H1 (cell line): ENCODE results near the gene UBA5. TPM values are rescaled to one million over a fixed set of nuclear protein-coding genes. Genes with fewer than 3 reads are reported as not detected.
A peak's percentile ranks its signal among the peaks of the same experiment; 100 is the strongest.

Source experiments
- CTCF ChIA-PET: fragments of 300-600 bp; sonication (Branson Sonifier 250); formaldehyde crosslinking; loops from one replicate; lab custom pipeline; 2021; ENCODE audit not compliant: partially characterized antibody; lab: Charles Lee
- POLR2A ChIA-PET: fragments of 300-600 bp; sonication (Branson Sonifier 250); formaldehyde crosslinking; loops from one replicate; lab custom pipeline; 2021; ENCODE audit warnings: inconsistent platforms; ENCODE audit not compliant: partially characterized antibody; lab: Charles Lee
- DNase-seq, 2 experiments: peaks; one replicate each; pipeline versions ENCODE4 v3.0.0 to v3.0.0-alpha.2; 2010 to 2022; ENCODE audit warnings: low spot score in 2 of 2, low read depth in 1 of 2, mixed read lengths in 1 of 2
- FAIRE-seq: peaks from 2 replicates; lab custom pipeline; 2011; peaks lifted over from hg19 to GRCh38; lab: Jason Lieb, UNC
- H2AFZ ChIP-seq: 2 replicates; pipeline ENCODE4 v1.8.1; 2012; ENCODE audit warnings: low read length, inconsistent platforms
- H2AK5ac ChIP-seq: 2 replicates; pipeline ENCODE4 v1.6.1; 2013; ENCODE audit warnings: low read depth, low read length
- H2BK120ac ChIP-seq: replicated peaks from 2 replicates; pipeline ENCODE3; 2013; ENCODE audit warnings: low read depth, low read length, inconsistent platforms
- H2BK12ac ChIP-seq: 2 replicates; pipeline ENCODE4 v1.6.1; 2013; ENCODE audit warnings: low read depth, low read length
- H2BK15ac ChIP-seq: 2 replicates; pipeline ENCODE4 v1.6.1; 2013; ENCODE audit warnings: low read length
- H2BK20ac ChIP-seq: 2 replicates; pipeline ENCODE4 v1.6.1; 2013; ENCODE audit warnings: low read length
- H2BK5ac ChIP-seq: 2 replicates; pipeline ENCODE4 v1.6.1; 2013; ENCODE audit warnings: low read depth, low read length
- H3K14ac ChIP-seq: 2 replicates; pipeline ENCODE4 v1.6.1; 2013; ENCODE audit warnings: inconsistent platforms; ENCODE audit not compliant: insufficient read length
- H3K18ac ChIP-seq: 2 replicates; pipeline ENCODE4 v1.6.1; 2013; ENCODE audit warnings: low read length; ENCODE audit errors: extremely low read depth
- H3K23ac ChIP-seq: 2 replicates; pipeline ENCODE4 v1.6.1; 2013; ENCODE audit warnings: inconsistent platforms; ENCODE audit not compliant: insufficient read length
- H3K23me2 ChIP-seq: 2 replicates; pipeline ENCODE4 v1.6.1; 2013; ENCODE audit warnings: low read depth, low read length
- H3K27ac ChIP-seq: 2 replicates; pipeline ENCODE4 v1.6.1; 2011; ENCODE audit warnings: low read depth, low read length, inconsistent platforms
- H3K27me3 ChIP-seq, 4 experiments: replicated peaks in 1 of 4; 1 replicate in 1 of 4; 2 replicates in 3 of 4; pipeline versions ENCODE4 v1.6.1 to v1.8.1; 2011 to 2013; ENCODE audit warnings: low read length in 3 of 4, mild to moderate bottlenecking in 3 of 4, inconsistent platforms in 2 of 4, mixed read lengths in 2 of 4, moderate library complexity in 1 of 4; ENCODE audit not compliant: control insufficient read depth in 3 of 4, insufficient read depth in 3 of 4; ENCODE audit errors: extremely low read depth in 1 of 4
- H3K36me3 ChIP-seq, 4 experiments: 2 replicates each; pipeline versions ENCODE4 v1.6.1 to v1.8.1; 2011 to 2013; ENCODE audit warnings: mild to moderate bottlenecking in 4 of 4, low read length in 3 of 4, moderate library complexity in 2 of 4, control low read depth in 1 of 4, inconsistent platforms in 1 of 4; ENCODE audit not compliant: insufficient read depth in 4 of 4, control insufficient read depth in 2 of 4
- H3K4ac ChIP-seq: replicated peaks from 2 replicates; pipeline ENCODE3; 2013; ENCODE audit warnings: low read length, low read depth, mixed read lengths, inconsistent platforms; ENCODE audit not compliant: insufficient read length
- H3K4me1 ChIP-seq, 4 experiments: replicated peaks in 1 of 4; 1 replicate in 1 of 4; 2 replicates in 3 of 4; pipeline versions ENCODE4 v1.6.1 to v1.8.1; 2011 to 2013; ENCODE audit warnings: low read length in 3 of 4, inconsistent platforms in 2 of 4, mixed read lengths in 1 of 4; ENCODE audit not compliant: insufficient read depth in 4 of 4, control insufficient read depth in 3 of 4
- H3K4me2 ChIP-seq, 2 experiments: 2 replicates each; pipeline versions ENCODE4 v1.6.1 to v1.8.1; 2011 to 2013; ENCODE audit warnings: low read depth in 2 of 2, low read length in 2 of 2, control low read depth in 1 of 2, inconsistent platforms in 1 of 2, mild to moderate bottlenecking in 1 of 2; ENCODE audit not compliant: insufficient read depth in 1 of 2
- H3K4me3 ChIP-seq, 4 experiments: fragments of 200-600, 300-600 bp in 1 of 4; sonication (generic), shearing (Covaris generic), sonication (Bioruptor Twin) in 1 of 4; 2 replicates each; pipeline versions ENCODE4 v1.5.1 to v1.8.1; 2011 to 2016; ENCODE audit warnings: low read length in 4 of 4, low read depth in 3 of 4, control low read depth in 2 of 4, inconsistent platforms in 2 of 4, mild to moderate bottlenecking in 2 of 4, mixed read lengths in 1 of 4, moderate library complexity in 1 of 4; ENCODE audit not compliant: insufficient read depth in 2 of 4; ENCODE audit errors: extremely low read depth in 1 of 4
- H3K56ac ChIP-seq: replicated peaks from 2 replicates; pipeline ENCODE3; 2013; ENCODE audit warnings: low read depth, mild to moderate bottlenecking, mixed read lengths, low read length, inconsistent platforms; ENCODE audit not compliant: insufficient read length
- H3K79me1 ChIP-seq: 2 replicates; pipeline ENCODE4 v1.6.1; 2013; ENCODE audit warnings: low read depth, low read length, control low read depth
- H3K79me2 ChIP-seq, 2 experiments: 2 replicates each; pipeline versions ENCODE4 v1.6.1 to v1.8.1; 2012 to 2013; ENCODE audit warnings: low read length in 2 of 2, mild to moderate bottlenecking in 2 of 2, inconsistent platforms in 1 of 2; ENCODE audit not compliant: insufficient read depth in 2 of 2, control insufficient read depth in 1 of 2
- H3K9ac ChIP-seq, 4 experiments: replicated peaks in 1 of 4; 1 replicate in 1 of 4; 2 replicates in 3 of 4; pipeline versions ENCODE4 v1.6.1 to v1.8.1; 2011 to 2013; ENCODE audit warnings: low read depth in 3 of 4, low read length in 3 of 4, control low read depth in 2 of 4, mild to moderate bottlenecking in 2 of 4, moderate library complexity in 2 of 4, inconsistent platforms in 1 of 4; ENCODE audit errors: extremely low read depth in 1 of 4
- H3K9me3 ChIP-seq, 2 experiments: 2 replicates each; pipeline versions ENCODE4 v1.6.1 to v1.8.1; 2012 to 2013; ENCODE audit warnings: mild to moderate bottlenecking in 2 of 2, moderate library complexity in 2 of 2, control low read depth in 1 of 2, inconsistent platforms in 1 of 2, low read depth in 1 of 2, low read length in 1 of 2, mixed read lengths in 1 of 2; ENCODE audit not compliant: insufficient read depth in 2 of 2
- H4K20me1 ChIP-seq, 2 experiments: replicated peaks in 1 of 2; 2 replicates each; pipeline versions ENCODE3 to v1.8.1; 2011 to 2013; ENCODE audit warnings: inconsistent platforms in 2 of 2, low read length in 2 of 2, mild to moderate bottlenecking in 1 of 2; ENCODE audit not compliant: insufficient read depth in 2 of 2, control insufficient read depth in 1 of 2
- H4K5ac ChIP-seq: 2 replicates; pipeline ENCODE4 v1.6.1; 2013; ENCODE audit warnings: low read length, low read depth, mixed read lengths, inconsistent platforms; ENCODE audit not compliant: insufficient read length
- H4K8ac ChIP-seq: 2 replicates; pipeline ENCODE4 v1.8.0; 2013; ENCODE audit warnings: mild to moderate bottlenecking, moderate library complexity, low read length, inconsistent platforms; ENCODE audit not compliant: insufficient read depth; ENCODE audit errors: extremely low read depth
- H4K91ac ChIP-seq: replicated peaks from 2 replicates; pipeline ENCODE3; 2013; ENCODE audit warnings: low read length, mixed read lengths, inconsistent platforms; ENCODE audit not compliant: insufficient read length
- ASH2L ChIP-seq: fragments of 200-600, 300-600 bp; sonication (generic); IDR thresholded peaks from one replicate; pipeline ENCODE4 v1.7.1; 2017; ENCODE audit warnings: low read length
- CTCF ChIP-seq, 3 experiments: IDR thresholded peaks; 1 replicate in 2 of 3; 2 replicates in 1 of 3; pipeline versions ENCODE4 v1.5.1 to v1.6.1; 2011; ENCODE audit warnings: low read length in 3 of 3, mild to moderate bottlenecking in 3 of 3, inconsistent platforms in 2 of 3, low read depth in 1 of 3, moderate library complexity in 1 of 3; ENCODE audit not compliant: insufficient read depth in 1 of 3; ENCODE audit errors: control extremely low read depth in 1 of 3
- KDM4A ChIP-seq: IDR thresholded peaks from one replicate; pipeline ENCODE4 v1.7.1; 2012; ENCODE audit warnings: low read depth, mild to moderate bottlenecking, moderate library complexity, low read length, inconsistent platforms; ENCODE audit not compliant: severe bottlenecking
- PHF8 ChIP-seq: fragments of 200-600 bp; sonication (generic); conservative IDR thresholded peaks from 2 replicates; pipeline ENCODE4 v1.7.1; 2012; ENCODE audit warnings: low read depth, mild to moderate bottlenecking, inconsistent platforms, low read length, moderate library complexity
- POLR2A ChIP-seq, 2 experiments: IDR thresholded peaks; 1 replicate in 1 of 2; 2 replicates in 1 of 2; pipeline ENCODE4 v1.6.1; 2011; ENCODE audit warnings: low read depth in 2 of 2, low read length in 2 of 2, mild to moderate bottlenecking in 2 of 2; ENCODE audit errors: control extremely low read depth in 1 of 2
- SP1 ChIP-seq: IDR thresholded peaks from 2 replicates; pipeline ENCODE4 v1.6.1; 2011; ENCODE audit warnings: low read depth, low read length
- TAF1 ChIP-seq: IDR thresholded peaks from 2 replicates; pipeline ENCODE4 v1.6.1; 2011; ENCODE audit warnings: mild to moderate bottlenecking, low read depth, low read length
- ZNF274 ChIP-seq: IDR thresholded peaks from 2 replicates; pipeline ENCODE4 v1.7.0; 2012; ENCODE audit warnings: low read length, borderline replicate concordance; ENCODE audit errors: extremely low read depth
- WGBS, 2 experiments: shearing (Covaris generic) in 1 of 2; methylation state at CpG; one replicate each; pipeline versions ENCODE4 v1.1.6 to v1.1.7; 2013 to 2015; ENCODE audit warnings: low lambda C conversion rate in 2 of 2, mixed read lengths in 2 of 2, inconsistent platforms in 1 of 2, low coverage in 1 of 2, missing lambda C conversion rate in 1 of 2; ENCODE audit not compliant: insufficient replicate concordance in 2 of 2, insufficient coverage in 1 of 2, insufficient read length in 1 of 2; ENCODE audit errors: extremely low coverage in 1 of 2, missing lambda C conversion rate in 1 of 2; 5-methylcytosine and 5-hydroxymethylcytosine counted together
- polyA plus RNA-seq, 7 experiments: library from polyadenylated mRNA; depleted of rRNA in 3 of 7; stranded (reverse) in 5 of 7; unstranded in 2 of 7; fragments of >200 nt in 5 of 7; fragments of 200-250 nt in 2 of 7; gene quantifications; 1 replicate in 5 of 7; 2 replicates in 1 of 7; 4 replicates in 1 of 7; pipeline versions ENCODE4 v1.2.1 to v1.2.3, GENCODE V29; 2011 to 2013; ENCODE audit warnings: missing spikeins in 2 of 7, mixed read lengths in 2 of 7
- total RNA-seq: library from RNA; stranded (reverse); fragmentation: NEBNext Ultra II Directional; extraction: Animal tissue kit (Norgen Biotek cat#: 25700); gene quantifications from 2 replicates; pipeline ENCODE4 v1.2.1, GENCODE V29; 2021

UBA5 gene
- total and polyA plus RNA-seq, 2 of the 8 experiments (the other 6 are each of a cell fraction or from before 2014, with no cell fraction given): 11.0 to 28.0 TPM

- POLR2A ChIA-PET: no interaction called here
- Histone ChIP-seq H2AFZ (peak overlapping the region; percentile 97), H3K36me3 (peaks cover 0 to 6% (median 4%) of the 10 kb centered on the region in 4 experiments; a peak in 4 of 8 replicates), H3K18ac (0 out of 2 replicates have a peak overlapping the region, but pooled peaks have one; percentile 79), H2BK20ac (no peak overlapping the region), H2BK12ac (no peak overlapping the region), H3K4me3 (peak overlapping the region; percentile 60 to 96 (median 88)), H3K27ac (peak overlapping the region; percentile 54; the same call in 1 of the 2 replicates), H2BK5ac (peak overlapping the region; percentile 67; the same call in 1 of the 2 replicates), H4K91ac (no peak overlapping the region), H3K79me1 (no peaks in the 10 kb centered on the region), H3K23me2 (no peaks in the 10 kb centered on the region), H3K23ac (no peak overlapping the region), H2BK15ac (no peak overlapping the region), H3K27me3 (no peaks in the 10 kb centered on the region), H2BK120ac (peak overlapping the region; percentile 58), H3K4me2 (peak overlapping the region; percentile 57 to 74), H3K9me3 (no peaks in the 10 kb centered on the region), H3K9ac (peak overlapping the region; percentile 10 to 77 (median 39); a peak in 6 of 7 replicates), H3K56ac (no peak overlapping the region), H4K5ac (peak overlapping the region; percentile 41), H2AK5ac (no peak overlapping the region), H4K20me1 (no peaks in the 10 kb centered on the region), H3K4me1 (peaks cover 0 to 2% (median 0%) of the 10 kb centered on the region in 4 experiments; a peak in 1 of 7 replicates), H4K8ac (peak overlapping the region; percentile 81), H3K4ac (no peak overlapping the region), H3K79me2 (peaks cover 0 to 7% of the 10 kb centered on the region in 2 experiments; a peak in 1 of 4 replicates), H3K14ac (no peak overlapping the region)
- DNase-seq (no peak), FAIRE-seq (no peak)
- CTCF ChIA-PET: interaction anchor here (0.6 to 1.3 kb wide), 4 partner anchors 145 to 914 kb away, joined by 3 read pairs; no protein-coding TSS in a partner anchor
- WGBS, 2 experiments: 18% methylated on average over 19 of the region's 19 CpGs; no CpG with 5 or more reads in 1 of the 2 experiments
- TF ChIP-seq ZNF274: no peak
- TF ChIP-seq ASH2L: peak; percentile 19
- TF ChIP-seq KDM4A: peak; percentile 55
- TF ChIP-seq CTCF (IDR thresholded peaks at IDR 0.05; ENCODE audit: control extremely low read depth in 1 of 3, insufficient read depth in 1 of 3, low read depth in 1 of 3, low read length in 3 of 3): no peak
- peak; percentile 42; the same call in 1 of the 2 replicates for TF ChIP-seq TAF1
- no peak for TF ChIP-seq SP1
- TF ChIP-seq POLR2A (IDR thresholded peaks at IDR 0.05; ENCODE audit: control extremely low read depth in 1 of 2, low read depth in 2 of 2, low read length in 2 of 2): peak in 1 of 2 experiments; percentile 67; a peak in 2 of 3 replicates
- peak; percentile 67; the same call in 1 of the 2 replicates for TF ChIP-seq PHF8
These were observed 63.2 kb downstream of the UBA5 start for GRCh38 chr3:132723024-132723950.
